Chondrocyte (in vitro differentiated cells): ENCODE measurements around the gene CNOT1. TPM values are rescaled to one million over a fixed set of nuclear protein-coding genes. Genes with fewer than 3 reads are reported as not detected.
"Not testable (repeated sequence)": the region's sequence is repeated elsewhere in the genome, so short reads cannot be mapped to it uniquely, and the experiment has no call there.

Experiments used
- DNase-seq: peaks from one replicate; pipeline ENCODE4 v3.0.0; 2021; ENCODE audit warnings: mixed read lengths, low spot score
- H3K27ac Mint-ChIP-seq: one replicate; pipeline ENCODE4 v1.8.0; 2021; ENCODE audit warnings: mild to moderate bottlenecking, moderate library complexity, mixed read lengths; ENCODE audit not compliant: unreplicated experiment
- H3K27me3 Mint-ChIP-seq: 2 replicates; pipeline ENCODE4 v1.8.0; 2021; ENCODE audit warnings: low read depth, mixed read lengths
- H3K36me3 Mint-ChIP-seq: 2 replicates; pipeline ENCODE4 v1.8.0; 2021; ENCODE audit warnings: low read depth, mixed read lengths
- H3K4me1 Mint-ChIP-seq: 2 replicates; pipeline ENCODE4 v1.8.0; 2021; ENCODE audit warnings: low read depth, mild to moderate bottlenecking, mixed read lengths
- H3K4me3 Mint-ChIP-seq: one replicate; pipeline ENCODE4 v1.8.0; 2021; ENCODE audit warnings: mild to moderate bottlenecking, moderate library complexity, mixed read lengths; ENCODE audit not compliant: unreplicated experiment
- H3K9me3 Mint-ChIP-seq: 2 replicates; pipeline ENCODE4 v1.8.0; 2021; ENCODE audit warnings: low read depth, mixed read lengths
- CTCF ChIP-seq: fragments of 200-600 bp; sonication (generic); IDR thresholded peaks from 2 replicates; pipeline ENCODE4 v1.5.0; 2021; ENCODE audit warnings: antibody characterized with exemption, mild to moderate bottlenecking, moderate library complexity
- total RNA-seq: library from RNA; stranded (reverse); gene quantifications from 3 replicates; pipeline ENCODE4 v1.2.1, GENCODE V29; 2021

The CNOT1 gene
- total RNA-seq, 1 donor from 2014 or later, result 89.3 TPM

GRCh38 chr16:58665200-58665599 lies 35.6 kb upstream of the CNOT1 start:
- peaks cover 16% of the 10 kb centered on the region for H3K36me3 Mint-ChIP-seq
- no peak for DNase-seq
- TF ChIP-seq CTCF, result no peak
- H3K4me1 Mint-ChIP-seq, result peaks cover 6% of the 10 kb centered on the region
- H3K9me3 Mint-ChIP-seq, result no peaks in the 10 kb centered on the region
- no peak overlapping the region for H3K4me3 Mint-ChIP-seq
- no peaks in the 10 kb centered on the region for H3K27me3 Mint-ChIP-seq
- H3K27ac Mint-ChIP-seq, result no peak overlapping the region

- DNase-seq, result no peak
- Mint-ChIP-seq H3K36me3 (no peaks in the 10 kb centered on the region), H3K27ac (peak overlapping the region; percentile 55), H3K27me3 (no peaks in the 10 kb centered on the region), H3K4me1 (peaks cover 4% of the 10 kb centered on the region), H3K9me3 (no peaks in the 10 kb centered on the region), H3K4me3 (no peak overlapping the region)
- TF ChIP-seq CTCF, result peak; percentile 85
Measured at GRCh38 chr16:58661199-58661830, 31.7 kb upstream of the CNOT1 start.

GRCh38 chr16:58659911-58660310 lies 30.3 kb upstream of the CNOT1 start:
- H3K4me3 Mint-ChIP-seq, DNase-seq, H3K27ac Mint-ChIP-seq, H3K4me1 Mint-ChIP-seq, H3K36me3 Mint-ChIP-seq, H3K27me3 Mint-ChIP-seq, H3K9me3 Mint-ChIP-seq: not testable (repeated sequence)

GRCh38 chr16:58658796-58659211 lies 29.2 kb upstream of the CNOT1 start:
- H3K27ac Mint-ChIP-seq, result no peak overlapping the region
- H3K4me1 Mint-ChIP-seq, result peaks cover 4% of the 10 kb centered on the region
- H3K9me3 Mint-ChIP-seq, result no peaks in the 10 kb centered on the region
- no peak overlapping the region for H3K4me3 Mint-ChIP-seq
- no peak for TF ChIP-seq CTCF
- H3K36me3 Mint-ChIP-seq, result no peaks in the 10 kb centered on the region
- H3K27me3 Mint-ChIP-seq, result no peaks in the 10 kb centered on the region
- no peak for DNase-seq

- TF ChIP-seq CTCF, result no peak
- no peak for DNase-seq
- Mint-ChIP-seq H3K27ac (no peak overlapping the region), H3K9me3 (no peaks in the 10 kb centered on the region), H3K36me3 (no peaks in the 10 kb centered on the region), H3K4me3 (no peak overlapping the region), H3K4me1 (peaks cover 4% of the 10 kb centered on the region), H3K27me3 (no peaks in the 10 kb centered on the region)
Measured at GRCh38 chr16:58656899-58657298, 27.3 kb upstream of the CNOT1 start.

- H3K9me3 Mint-ChIP-seq, result no peaks in the 10 kb centered on the region
- no peaks in the 10 kb centered on the region for H3K27me3 Mint-ChIP-seq
- TF ChIP-seq CTCF, result no peak
- H3K27ac Mint-ChIP-seq, result no peak overlapping the region
- H3K4me1 Mint-ChIP-seq, result no peaks in the 10 kb centered on the region
- no peaks in the 10 kb centered on the region for H3K36me3 Mint-ChIP-seq
- no peak for DNase-seq
- no peak overlapping the region for H3K4me3 Mint-ChIP-seq
Measured at GRCh38 chr16:58655215-58655596, 25.6 kb upstream of the CNOT1 start.
